GM06990 (cell line): ENCODE results near the gene MCF2L.

ENCODE experiments used
- DNase-seq: peaks from one replicate; pipeline ENCODE4 v3.0.0-alpha.2; 2011; ENCODE audit not compliant: insufficient read length; ENCODE audit errors: extremely low read depth
- H3K27me3 ChIP-seq: replicated peaks from 2 replicates; pipeline ENCODE4 v1.6.0; 2011; ENCODE audit warnings: low read length; ENCODE audit not compliant: control insufficient read depth, insufficient read depth
- H3K36me3 ChIP-seq: 2 replicates; pipeline ENCODE4 v1.5.1; 2011; ENCODE audit warnings: low read length; ENCODE audit not compliant: control insufficient read depth, insufficient read depth
- H3K4me3 ChIP-seq: replicated peaks from 2 replicates; pipeline ENCODE4 v1.5.1; 2011; ENCODE audit warnings: low read depth, mild to moderate bottlenecking, control low read depth, low read length
- TF ChIP-seq, protein P1 (sequence below): IDR thresholded peaks from 2 replicates; pipeline ENCODE4 v1.5.1; 2011; ENCODE audit warnings: low read length, control low read depth, mild to moderate bottlenecking, inconsistent platforms; ENCODE audit not compliant: insufficient read depth, poor library complexity, severe bottlenecking

MCF2L gene

GRCh38 chr13:113064000-113064533 is 95.1 kb downstream of the MCF2L start:
- TF ChIP-seq, protein P1, sequence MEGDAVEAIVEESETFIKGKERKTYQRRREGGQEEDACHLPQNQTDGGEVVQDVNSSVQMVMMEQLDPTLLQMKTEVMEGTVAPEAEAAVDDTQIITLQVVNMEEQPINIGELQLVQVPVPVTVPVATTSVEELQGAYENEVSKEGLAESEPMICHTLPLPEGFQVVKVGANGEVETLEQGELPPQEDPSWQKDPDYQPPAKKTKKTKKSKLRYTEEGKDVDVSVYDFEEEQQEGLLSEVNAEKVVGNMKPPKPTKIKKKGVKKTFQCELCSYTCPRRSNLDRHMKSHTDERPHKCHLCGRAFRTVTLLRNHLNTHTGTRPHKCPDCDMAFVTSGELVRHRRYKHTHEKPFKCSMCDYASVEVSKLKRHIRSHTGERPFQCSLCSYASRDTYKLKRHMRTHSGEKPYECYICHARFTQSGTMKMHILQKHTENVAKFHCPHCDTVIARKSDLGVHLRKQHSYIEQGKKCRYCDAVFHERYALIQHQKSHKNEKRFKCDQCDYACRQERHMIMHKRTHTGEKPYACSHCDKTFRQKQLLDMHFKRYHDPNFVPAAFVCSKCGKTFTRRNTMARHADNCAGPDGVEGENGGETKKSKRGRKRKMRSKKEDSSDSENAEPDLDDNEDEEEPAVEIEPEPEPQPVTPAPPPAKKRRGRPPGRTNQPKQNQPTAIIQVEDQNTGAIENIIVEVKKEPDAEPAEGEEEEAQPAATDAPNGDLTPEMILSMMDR = no peak
- H3K27me3 ChIP-seq = no peaks in the 10 kb centered on the region
- DNase-seq = no peak
- H3K36me3 ChIP-seq = no peaks in the 10 kb centered on the region
- no peak overlapping the region for H3K4me3 ChIP-seq

DNA sequence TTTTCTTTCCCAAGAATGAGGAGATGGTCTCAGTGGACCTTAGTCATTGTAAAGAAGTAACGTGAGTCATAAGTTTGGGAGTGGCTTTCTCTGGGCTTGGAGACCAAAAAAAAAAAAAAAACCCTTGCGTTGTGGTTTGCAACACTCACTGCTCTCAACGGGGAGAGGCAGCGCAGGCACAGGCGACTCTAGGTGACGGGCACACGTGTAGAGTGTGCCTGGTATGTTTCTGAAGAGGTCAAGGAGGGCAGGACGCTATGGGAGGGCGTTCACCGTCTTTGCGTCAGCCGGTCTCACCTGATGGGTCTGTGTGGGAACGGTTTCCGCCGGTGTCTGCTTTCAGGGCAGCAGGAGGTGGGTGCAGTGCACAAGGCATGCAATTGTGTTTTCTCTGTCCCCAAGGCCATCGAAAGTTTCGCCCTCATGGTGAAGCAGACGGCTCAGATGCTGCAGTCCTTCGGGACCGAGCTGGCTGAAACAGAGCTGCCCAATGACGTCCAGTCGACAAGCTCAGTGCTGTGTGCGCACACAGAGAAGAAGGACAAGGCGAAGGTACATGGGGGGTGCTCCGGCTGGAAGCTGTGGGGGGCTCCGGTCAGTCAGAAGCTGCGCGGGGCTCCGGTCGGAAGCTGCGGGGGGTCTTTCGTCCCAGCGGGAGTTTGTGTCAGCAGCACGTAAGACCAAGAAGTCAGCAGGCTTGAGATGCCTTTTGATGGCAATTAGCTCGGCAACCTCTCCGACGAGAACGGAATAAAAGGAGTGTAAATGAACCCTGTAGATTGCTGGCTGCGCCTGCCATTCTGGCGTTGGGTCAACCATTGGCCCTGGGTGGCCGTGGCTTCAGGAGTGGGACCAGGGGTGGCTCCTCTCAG is 95.8 kb downstream of the MCF2L start:
- TF ChIP-seq, protein P1 = no peak
- Histone ChIP-seq H3K4me3 (no peak overlapping the region), H3K27me3 (no peaks in the 10 kb centered on the region), H3K36me3 (no peaks in the 10 kb centered on the region)
- no peak for DNase-seq

- Histone ChIP-seq H3K27me3 (no peaks in the 10 kb centered on the region), H3K4me3 (no peak overlapping the region), H3K36me3 (no peaks in the 10 kb centered on the region)
- no peak for DNase-seq
- TF ChIP-seq, protein P1 = no peak
Observed at GRCh38 chr13:113065406-113066141, 96.6 kb downstream of the MCF2L start.

- no peaks in the 10 kb centered on the region for H3K27me3 ChIP-seq
- no peaks in the 10 kb centered on the region for H3K36me3 ChIP-seq
- TF ChIP-seq, protein P1 = no peak
- no peak for DNase-seq
- H3K4me3 ChIP-seq = no peak overlapping the region
Observed at GRCh38 chr13:113066142-113066455, 97.1 kb downstream of the MCF2L start.

DNA sequence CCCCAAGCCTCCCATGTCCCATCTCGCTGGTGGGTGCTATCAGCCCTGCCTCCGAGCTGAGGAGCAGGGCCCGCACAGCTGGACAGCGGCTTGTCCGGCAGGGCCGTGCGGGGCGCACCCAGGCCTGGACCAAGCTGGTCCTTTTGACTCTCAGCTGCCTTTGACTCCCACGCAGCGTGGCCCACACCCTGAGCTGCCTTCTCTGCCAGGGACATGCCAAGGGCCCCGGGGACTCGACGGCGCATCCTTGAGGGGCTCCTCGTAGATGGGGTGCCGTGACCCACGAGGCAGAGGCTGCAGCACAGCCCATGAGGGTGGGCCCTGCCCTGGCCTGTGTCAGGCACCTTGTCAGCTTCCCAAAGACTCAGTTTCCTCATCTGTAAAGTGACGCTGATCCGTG is 97.7 kb downstream of the MCF2L start:
- Histone ChIP-seq H3K27me3 (no peaks in the 10 kb centered on the region), H3K4me3 (no peak overlapping the region), H3K36me3 (no peaks in the 10 kb centered on the region)
- TF ChIP-seq, protein P1 = no peak
- DNase-seq = no peak
